NB4 (cell line): ENCODE results near the gene GPSM3.

ENCODE experiments used
- CTCF ChIP-seq: IDR thresholded peaks from one replicate; pipeline ENCODE4 v1.5.1; 2012; ENCODE audit warnings: low read depth, low read length
- MYC ChIP-seq: IDR thresholded peaks from 2 replicates; pipeline ENCODE4 v1.6.1; 2011; ENCODE audit warnings: low read depth, low read length
- POLR2A ChIP-seq: IDR thresholded peaks from 2 replicates; pipeline ENCODE4 v1.6.1; 2011; ENCODE audit warnings: mild to moderate bottlenecking; ENCODE audit not compliant: insufficient read length; ENCODE audit errors: extremely low read depth

- no peak for TF ChIP-seq CTCF
- no peak for TF ChIP-seq POLR2A
- no peak for TF ChIP-seq MYC
Observed at GRCh38 chr6:32173051-32173727, 19.3 kb downstream of the GPSM3 start.
